Astrocyte (in vitro differentiated cells and primary cell): Measurements from ENCODE around the gene PRKCH. TPM values are rescaled to one million over a fixed set of nuclear protein-coding genes. Genes with fewer than 3 reads are reported as not detected.

Experiments used
- DNase-seq: peaks from one replicate; pipeline ENCODE4 v3.0.0-alpha.2; 2010; ENCODE audit warnings: low read depth
- FAIRE-seq: peaks from 2 replicates; lab custom pipeline; 2011; peaks lifted over from hg19 to GRCh38; lab: Jason Lieb, UNC
- H2AFZ ChIP-seq: 2 replicates; pipeline ENCODE4 v1.6.0; 2012; ENCODE audit warnings: low read depth, low read length, inconsistent platforms
- H3K27ac ChIP-seq: 2 replicates; pipeline ENCODE4 v1.5.1; 2011; ENCODE audit warnings: low read depth, low read length, inconsistent platforms
- H3K27me3 ChIP-seq: 2 replicates; pipeline ENCODE4 v1.6.0; 2011; ENCODE audit warnings: low read length, inconsistent platforms; ENCODE audit not compliant: insufficient read depth
- H3K36me3 ChIP-seq: 2 replicates; pipeline ENCODE4 v1.5.1; 2011; ENCODE audit warnings: low read length, inconsistent platforms; ENCODE audit not compliant: insufficient read depth
- H3K4me1 ChIP-seq: 2 replicates; pipeline ENCODE4 v1.5.1; 2011; ENCODE audit warnings: low read length, inconsistent platforms; ENCODE audit not compliant: insufficient read depth
- H3K4me2 ChIP-seq: 2 replicates; pipeline ENCODE4 v1.6.0; 2012; ENCODE audit warnings: low read length, inconsistent platforms
- H3K4me3 ChIP-seq: 2 replicates; pipeline ENCODE4 v1.5.1; 2011; ENCODE audit warnings: low read depth, mild to moderate bottlenecking, low read length, inconsistent platforms; ENCODE audit not compliant: insufficient read depth
- H3K79me2 ChIP-seq: 2 replicates; pipeline ENCODE4 v1.6.0; 2012; ENCODE audit warnings: mild to moderate bottlenecking, low read length, inconsistent platforms; ENCODE audit not compliant: insufficient read depth
- H3K9ac ChIP-seq: 2 replicates; pipeline ENCODE4 v1.6.0; 2012; ENCODE audit warnings: mild to moderate bottlenecking, low read length, inconsistent platforms
- H3K9me3 ChIP-seq: 2 replicates; pipeline ENCODE4 v1.5.1; 2012; ENCODE audit warnings: low read depth, mild to moderate bottlenecking, low read length, inconsistent platforms; ENCODE audit not compliant: insufficient read depth
- H4K20me1 ChIP-seq: 2 replicates; pipeline ENCODE4 v1.6.0; 2012; ENCODE audit warnings: low read length, inconsistent platforms; ENCODE audit not compliant: insufficient read depth
- H3K27ac Mint-ChIP-seq: one replicate; pipeline ENCODE4 v1.8.0; 2021; ENCODE audit warnings: mild to moderate bottlenecking, mixed read lengths; ENCODE audit not compliant: unreplicated experiment
- H3K27me3 Mint-ChIP-seq: one replicate; pipeline ENCODE4 v1.8.0; 2021; ENCODE audit warnings: low read depth, mixed read lengths; ENCODE audit not compliant: unreplicated experiment
- H3K36me3 Mint-ChIP-seq: one replicate; pipeline ENCODE4 v1.8.0; 2021; ENCODE audit warnings: low read depth, mixed read lengths; ENCODE audit not compliant: unreplicated experiment
- H3K4me1 Mint-ChIP-seq: one replicate; pipeline ENCODE4 v1.8.0; 2021; ENCODE audit warnings: low read depth, mixed read lengths; ENCODE audit not compliant: unreplicated experiment
- H3K4me3 Mint-ChIP-seq: one replicate; pipeline ENCODE4 v1.8.0; 2021; ENCODE audit warnings: mild to moderate bottlenecking, moderate library complexity, mixed read lengths; ENCODE audit not compliant: unreplicated experiment
- H3K9me3 Mint-ChIP-seq: one replicate; pipeline ENCODE4 v1.8.0; 2021; ENCODE audit warnings: mild to moderate bottlenecking, mixed read lengths; ENCODE audit not compliant: unreplicated experiment
- EZH2 ChIP-seq: IDR thresholded peaks from 2 replicates; pipeline ENCODE4 v1.6.1; 2012; ENCODE audit warnings: mild to moderate bottlenecking, low read length, inconsistent platforms; ENCODE audit not compliant: insufficient read depth
- total RNA-seq: library from RNA; stranded (reverse); gene quantifications from 2 replicates; pipeline ENCODE4 v1.2.1, GENCODE V29; 2021
- TF ChIP-seq, protein P1 (sequence below): IDR thresholded peaks from 2 replicates; pipeline ENCODE4 v1.5.1; 2011; ENCODE audit warnings: low read depth, mild to moderate bottlenecking, inconsistent platforms, low read length, moderate library complexity; ENCODE audit not compliant: insufficient read depth

Gene PRKCH
- total RNA-seq, 1 donor from 2014 or later, result 6.0 TPM

DNA sequence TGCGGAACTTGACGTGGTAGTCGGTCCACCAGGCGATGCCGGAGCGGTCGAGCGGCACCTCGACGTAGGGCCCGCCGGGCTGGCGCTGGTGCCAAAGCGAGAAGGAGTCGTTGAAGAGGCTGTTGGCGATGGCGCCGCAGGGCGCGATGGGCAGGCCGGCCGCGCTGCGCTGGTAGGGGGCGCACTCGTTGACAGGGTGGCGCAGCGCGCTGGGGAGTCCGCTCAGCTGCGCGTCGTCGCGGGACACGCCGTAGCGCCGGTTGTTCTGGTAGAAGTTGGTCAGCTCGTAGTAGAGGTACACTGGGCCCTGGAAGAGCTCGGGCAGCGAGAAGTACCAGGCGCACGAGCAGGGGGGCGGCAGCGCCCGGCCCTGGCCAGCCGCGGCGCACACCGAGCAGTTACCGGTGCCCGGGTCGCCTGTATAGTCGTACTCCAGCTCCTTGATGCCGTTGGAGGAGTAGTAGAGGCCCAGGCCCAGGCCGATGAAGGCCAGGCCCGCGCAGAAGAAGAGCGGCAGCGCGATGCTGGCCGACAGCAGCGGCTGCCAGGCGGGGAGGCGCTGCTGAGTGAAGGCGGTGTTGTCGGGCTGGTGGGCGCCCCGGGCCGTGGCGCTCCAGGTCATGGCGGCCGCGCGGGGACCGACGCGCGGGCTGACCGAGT, 40.7 kb upstream of the PRKCH start:
- H3K4me3 Mint-ChIP-seq, result peak overlapping the region; percentile 64
- no peak for FAIRE-seq

DNA sequence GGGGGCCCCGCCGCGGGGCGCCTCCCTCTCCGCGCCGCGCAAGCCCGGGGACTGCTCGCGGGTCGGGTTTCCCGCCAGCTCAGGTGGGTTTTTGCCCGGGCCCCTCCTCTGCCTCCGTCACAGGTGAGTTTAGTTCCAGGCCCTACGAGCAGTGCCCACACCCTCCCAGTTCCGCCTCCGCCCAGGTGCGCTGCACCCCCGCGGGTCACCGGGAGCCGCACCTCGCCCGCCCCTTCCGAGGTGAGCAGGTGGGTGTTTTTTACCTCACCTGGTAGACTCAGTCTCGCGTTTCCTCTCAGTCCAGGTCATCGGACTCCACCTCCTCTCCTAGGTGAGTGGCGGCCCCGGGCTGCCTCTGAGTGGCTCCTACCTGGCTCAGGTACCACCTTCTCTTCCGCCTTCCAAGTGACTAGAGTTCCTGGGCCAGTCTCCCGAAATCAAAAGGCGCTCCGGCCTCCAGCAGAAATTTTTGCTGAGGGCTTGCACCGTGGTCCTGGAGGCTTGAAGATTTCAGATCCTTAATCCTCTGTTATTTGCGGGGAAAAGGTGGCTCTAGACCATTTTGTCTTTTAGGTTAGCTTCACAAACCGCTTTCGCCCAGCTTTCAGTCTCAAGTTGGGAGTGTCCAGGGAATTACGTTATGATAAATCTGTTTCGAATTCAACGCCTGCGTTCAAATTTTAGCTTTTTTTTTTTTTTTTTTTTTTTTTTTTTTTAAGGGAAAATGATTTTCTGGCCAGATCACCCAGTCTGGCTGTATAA, 40.0 kb upstream of the PRKCH start, which contains the start of gene TMEM30B:
TSS of gene TMEM30B (minus strand) at position 153 of the 762 bp plus-strand sequence. CDS start 191 bp downstream, outside the sequence.
- Histone ChIP-seq H3K79me2 (no peaks in the 10 kb centered on the region), H3K9ac (peak within 1 kb of the TSS; percentile 56), H3K27ac (no peak within 1 kb of the TSS), H3K27me3 (peaks cover 29% of the 10 kb centered on the region), H3K4me3 (peak within 1 kb of the TSS; percentile 64), H4K20me1 (no peaks in the 10 kb centered on the region), H3K4me2 (peak within 1 kb of the TSS; percentile 89), H2AFZ (peak within 1 kb of the TSS; percentile 94), H3K36me3 (no peaks in the 10 kb centered on the region), H3K9me3 (peaks cover 5% of the 10 kb centered on the region), H3K4me1 (peaks cover 6% of the 10 kb centered on the region)
- FAIRE-seq (no peak), DNase-seq (no peak)
- H3K4me1 Mint-ChIP-seq, result no peaks in the 10 kb centered on the region
- no peak within 1 kb of the TSS for H3K27ac Mint-ChIP-seq
- peaks cover 2% of the 10 kb centered on the region for H3K9me3 Mint-ChIP-seq
- peak within 1 kb of the TSS; percentile 71 for H3K4me3 Mint-ChIP-seq
- peaks cover 1% of the 10 kb centered on the region for H3K36me3 Mint-ChIP-seq
- H3K27me3 Mint-ChIP-seq, result peaks cover 33% of the 10 kb centered on the region
- TF ChIP-seq EZH2, result no peak
- TF ChIP-seq, protein P1, sequence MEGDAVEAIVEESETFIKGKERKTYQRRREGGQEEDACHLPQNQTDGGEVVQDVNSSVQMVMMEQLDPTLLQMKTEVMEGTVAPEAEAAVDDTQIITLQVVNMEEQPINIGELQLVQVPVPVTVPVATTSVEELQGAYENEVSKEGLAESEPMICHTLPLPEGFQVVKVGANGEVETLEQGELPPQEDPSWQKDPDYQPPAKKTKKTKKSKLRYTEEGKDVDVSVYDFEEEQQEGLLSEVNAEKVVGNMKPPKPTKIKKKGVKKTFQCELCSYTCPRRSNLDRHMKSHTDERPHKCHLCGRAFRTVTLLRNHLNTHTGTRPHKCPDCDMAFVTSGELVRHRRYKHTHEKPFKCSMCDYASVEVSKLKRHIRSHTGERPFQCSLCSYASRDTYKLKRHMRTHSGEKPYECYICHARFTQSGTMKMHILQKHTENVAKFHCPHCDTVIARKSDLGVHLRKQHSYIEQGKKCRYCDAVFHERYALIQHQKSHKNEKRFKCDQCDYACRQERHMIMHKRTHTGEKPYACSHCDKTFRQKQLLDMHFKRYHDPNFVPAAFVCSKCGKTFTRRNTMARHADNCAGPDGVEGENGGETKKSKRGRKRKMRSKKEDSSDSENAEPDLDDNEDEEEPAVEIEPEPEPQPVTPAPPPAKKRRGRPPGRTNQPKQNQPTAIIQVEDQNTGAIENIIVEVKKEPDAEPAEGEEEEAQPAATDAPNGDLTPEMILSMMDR, result no peak

More for the DNA sequence above, 40.7 kb upstream of the PRKCH start:
- Histone ChIP-seq H3K36me3 (no peaks in the 10 kb centered on the region), H3K4me3 (peak overlapping the region; percentile 64), H3K9me3 (peaks cover 5% of the 10 kb centered on the region), H3K4me2 (peak overlapping the region; percentile 89), H3K79me2 (no peaks in the 10 kb centered on the region), H3K27ac (no peak overlapping the region), H3K27me3 (peaks cover 34% of the 10 kb centered on the region), H3K4me1 (peaks cover 6% of the 10 kb centered on the region), H2AFZ (peak overlapping the region; percentile 94), H4K20me1 (no peaks in the 10 kb centered on the region), H3K9ac (peak overlapping the region; percentile 56)
- Mint-ChIP-seq H3K4me1 (no peaks in the 10 kb centered on the region), H3K27me3 (peaks cover 33% of the 10 kb centered on the region), H3K9me3 (peaks cover 2% of the 10 kb centered on the region), H3K36me3 (peaks cover 1% of the 10 kb centered on the region), H3K27ac (no peak overlapping the region)
- DNase-seq, result peak; percentile 43
- TF ChIP-seq, protein P1, result peak; percentile 10
- TF ChIP-seq EZH2, result peak; percentile 79
